ELR (cell line): Measurements from ENCODE around the gene LRBA.

Experiments
- DNase-seq: peaks from one replicate; pipeline ENCODE4 v3.0.0-alpha.2; 2015; ENCODE audit warnings: low read depth

LRBA gene

DNA sequence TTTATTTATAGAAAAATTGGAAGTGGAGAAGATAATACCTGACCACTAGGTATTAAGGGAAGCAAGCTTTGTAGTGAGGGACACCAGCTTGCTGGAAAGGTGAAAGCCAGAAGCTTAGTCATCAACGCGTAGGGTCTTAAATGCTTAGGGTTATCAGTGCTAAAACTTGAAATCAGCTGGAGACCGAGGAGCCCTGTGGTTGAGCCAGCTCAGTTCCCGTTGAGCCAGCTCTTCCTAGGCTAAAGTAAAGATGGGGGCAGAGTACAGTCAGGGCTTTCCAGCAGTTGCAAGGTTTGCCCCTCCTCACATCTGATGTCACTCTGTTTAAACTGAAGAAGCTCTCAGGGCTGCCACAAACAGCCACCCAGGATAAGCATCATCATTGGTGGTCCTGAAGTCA, 696.1 kb downstream of the LRBA start:
- DNase-seq: no peak

DNA sequence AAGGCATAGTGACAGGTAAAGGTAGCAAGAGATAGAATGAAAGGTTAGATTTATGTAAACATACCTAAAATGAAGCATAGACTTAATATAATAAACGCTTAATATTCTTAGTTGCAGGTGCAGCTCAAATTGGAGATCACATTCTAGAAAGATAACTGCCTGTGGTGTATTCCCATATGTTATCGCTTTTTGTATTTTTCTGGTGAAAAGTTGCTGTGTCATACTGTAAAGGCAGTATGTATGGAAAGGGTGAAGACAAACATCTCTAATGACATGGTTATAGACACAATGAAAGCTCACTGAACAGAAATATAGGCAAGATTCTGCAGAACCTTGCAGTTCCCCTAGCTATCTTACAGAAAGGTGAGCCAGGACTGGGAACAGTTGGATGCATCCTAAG, 696.6 kb downstream of the LRBA start:
- no peak for DNase-seq

DNA sequence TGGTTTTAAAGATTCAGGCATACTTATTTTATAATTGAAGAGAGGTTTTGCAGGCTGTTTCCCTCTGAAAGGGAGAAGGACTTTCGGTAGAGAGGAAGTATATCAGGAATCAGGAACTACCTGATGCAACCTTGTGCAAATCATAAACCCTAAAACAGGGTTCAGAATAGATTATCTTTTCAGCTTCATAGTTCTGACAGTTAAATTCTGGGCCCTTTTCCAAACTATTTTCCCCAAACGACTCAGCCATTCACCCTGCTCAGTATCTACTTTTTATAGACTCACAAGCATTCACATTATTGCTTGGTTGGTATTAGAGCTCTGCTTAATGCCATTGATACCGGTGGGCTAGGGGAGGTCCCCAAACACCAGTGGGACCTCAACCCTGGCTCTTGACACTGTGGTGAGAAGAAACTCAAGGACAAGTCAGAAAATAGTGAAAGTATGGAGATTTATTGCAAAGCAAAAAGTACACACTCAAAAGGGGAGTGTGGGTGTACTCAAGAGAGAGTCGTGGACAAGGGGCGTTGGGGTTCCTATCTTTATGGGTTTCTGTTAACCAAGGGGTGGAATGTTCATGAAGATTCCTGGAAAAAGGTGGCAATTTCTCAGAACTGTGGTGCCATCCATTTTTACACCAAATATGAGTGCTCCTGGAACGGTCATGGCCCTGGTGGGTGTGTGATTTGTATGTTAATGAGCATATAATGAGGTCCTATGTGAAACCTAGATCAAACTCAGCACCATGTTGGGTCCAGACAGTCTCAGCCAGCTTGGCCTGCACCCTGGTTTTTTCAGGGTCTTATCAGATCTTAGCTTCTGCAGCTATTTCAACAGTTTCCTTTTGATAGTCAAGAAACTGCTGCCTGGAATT, 698.5 kb downstream of the LRBA start:
- no peak for DNase-seq

DNA sequence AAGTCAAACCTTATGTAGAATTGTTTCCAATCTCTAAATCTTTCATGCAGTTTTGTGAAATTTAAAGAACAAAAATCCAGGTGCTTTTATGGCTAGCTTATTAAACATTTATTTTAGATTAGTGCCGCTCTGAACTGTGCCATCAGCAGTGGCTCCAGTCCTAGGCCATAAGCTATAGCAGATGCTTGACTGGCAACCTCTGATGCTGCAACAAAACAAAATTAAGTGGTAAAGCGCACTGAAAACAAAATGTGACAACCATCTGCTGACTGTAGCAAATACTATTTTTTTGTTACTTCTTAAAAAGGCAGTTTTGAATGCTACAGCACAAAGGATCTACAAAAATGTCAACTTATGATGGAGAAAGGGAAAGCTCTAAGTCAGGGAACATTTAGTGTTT, 699.4 kb downstream of the LRBA start:
- no peak for DNase-seq

DNA sequence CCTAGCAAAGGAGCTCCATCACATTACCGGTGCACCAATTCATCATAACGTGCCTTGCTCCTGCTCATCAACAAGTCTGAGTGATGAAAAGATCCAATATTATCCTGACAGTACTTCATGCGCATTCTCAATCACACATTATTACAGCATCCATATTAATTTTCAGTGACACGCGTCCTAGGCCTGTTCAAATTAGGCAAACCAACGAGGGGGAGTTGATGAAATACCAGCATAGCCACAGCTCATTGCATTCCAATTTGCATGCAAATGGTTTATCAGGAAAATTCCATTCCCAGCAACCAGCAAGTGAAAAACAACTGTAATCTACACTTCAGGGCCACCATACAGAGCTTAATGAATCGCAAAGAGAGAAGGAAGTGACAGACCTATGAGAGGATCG, 699.9 kb downstream of the LRBA start:
- no peak for DNase-seq

DNA sequence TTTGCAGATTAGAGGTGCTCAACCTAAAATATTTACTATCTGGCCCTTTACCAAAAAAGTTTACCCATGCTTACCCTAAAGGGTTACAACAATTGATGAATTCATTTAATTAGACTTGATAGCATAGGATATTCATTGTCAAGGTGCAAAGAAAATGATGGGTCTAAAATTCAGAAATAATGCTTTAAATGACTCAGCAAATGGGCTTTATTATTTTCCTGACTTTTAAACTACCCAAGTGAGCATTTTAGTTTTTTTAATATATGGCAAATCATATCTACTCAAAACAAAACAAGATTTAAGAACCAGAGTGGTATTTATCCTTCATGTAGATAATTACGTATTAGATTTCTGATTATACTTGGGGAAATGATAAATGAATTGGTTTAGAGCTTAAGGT, 701.1 kb downstream of the LRBA start:
- no peak for DNase-seq

DNA sequence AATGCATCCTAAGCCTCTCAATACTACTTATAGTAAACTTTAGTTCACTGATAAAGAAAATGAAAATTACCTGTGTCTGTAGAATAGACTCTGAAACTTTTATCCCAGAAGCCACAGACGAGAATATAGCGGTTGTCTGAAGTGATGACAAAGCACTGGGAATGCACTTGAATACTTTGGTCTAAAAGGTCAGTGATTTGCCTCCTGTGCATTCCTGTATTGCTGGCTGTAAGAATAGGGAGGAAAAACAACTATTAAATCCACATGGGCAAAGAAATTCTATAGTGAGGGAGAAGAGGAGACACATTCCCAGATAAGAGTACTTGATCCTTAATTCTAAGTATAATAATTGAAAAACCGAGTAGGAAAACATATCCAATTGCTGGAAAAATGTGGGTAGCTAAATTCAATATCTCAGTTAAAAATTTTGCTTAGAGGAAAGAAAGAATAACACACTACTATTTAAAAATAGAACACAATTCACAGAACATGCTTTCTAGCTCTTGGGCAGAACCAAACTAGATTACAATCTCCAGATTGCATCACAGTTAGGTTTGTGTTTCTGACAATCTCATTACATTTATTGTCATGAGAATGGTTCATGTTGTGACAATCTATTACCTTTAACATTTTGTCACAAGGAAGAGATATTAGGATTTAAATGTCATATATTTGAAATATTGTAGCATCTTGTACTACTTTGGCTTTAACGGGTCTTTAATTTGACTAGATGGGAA, 704.8 kb downstream of the LRBA start:
- peak; percentile 80 for DNase-seq

DNA sequence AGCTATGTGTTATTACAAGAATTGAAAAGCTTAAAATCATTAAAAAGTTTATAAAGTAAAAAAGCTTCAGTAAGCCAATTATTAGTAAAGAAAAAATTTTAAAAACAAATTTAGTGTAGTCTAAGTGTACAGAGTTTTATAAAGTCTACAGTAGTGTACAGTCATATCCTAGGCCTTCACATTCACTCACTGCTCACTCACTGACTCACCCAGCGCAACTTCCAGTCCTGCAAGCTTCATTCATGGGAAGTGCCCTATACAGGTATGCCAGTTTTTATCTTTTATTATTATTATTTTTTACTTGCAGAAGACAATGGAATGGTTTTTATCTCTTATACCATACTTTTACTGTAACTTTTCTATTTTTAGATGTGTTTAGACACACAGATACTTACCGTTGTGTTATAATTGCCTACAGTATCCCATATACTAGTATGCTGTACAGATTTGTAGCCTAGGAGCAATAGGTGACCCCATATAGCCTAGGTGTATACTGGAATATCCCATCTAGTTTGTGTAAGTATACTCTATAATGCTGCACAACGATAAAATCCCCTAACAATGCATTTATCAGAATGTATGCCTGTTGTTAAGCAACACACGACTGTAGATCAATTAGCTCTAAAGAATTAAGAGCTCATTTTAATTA, 706.1 kb downstream of the LRBA start:
- peak; percentile 82 for DNase-seq

DNA sequence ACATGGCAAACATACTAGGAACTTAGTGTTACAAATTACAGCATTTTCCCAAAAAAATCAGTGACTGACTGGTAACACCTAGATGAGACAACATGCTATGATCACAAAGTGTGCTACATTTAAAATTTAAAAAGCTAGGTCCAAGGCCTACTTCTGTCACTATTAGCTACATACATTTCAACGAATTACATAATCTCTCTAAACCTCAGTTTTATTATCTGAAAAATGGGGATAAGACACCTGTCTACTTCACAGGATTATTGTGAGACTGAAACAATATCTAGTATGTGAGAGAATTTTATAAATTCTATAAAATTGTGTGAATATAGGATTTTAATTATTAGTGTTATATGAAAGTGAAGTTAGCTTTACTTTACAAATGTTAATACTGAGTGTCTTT, 708.4 kb downstream of the LRBA start:
- DNase-seq: no peak

DNA sequence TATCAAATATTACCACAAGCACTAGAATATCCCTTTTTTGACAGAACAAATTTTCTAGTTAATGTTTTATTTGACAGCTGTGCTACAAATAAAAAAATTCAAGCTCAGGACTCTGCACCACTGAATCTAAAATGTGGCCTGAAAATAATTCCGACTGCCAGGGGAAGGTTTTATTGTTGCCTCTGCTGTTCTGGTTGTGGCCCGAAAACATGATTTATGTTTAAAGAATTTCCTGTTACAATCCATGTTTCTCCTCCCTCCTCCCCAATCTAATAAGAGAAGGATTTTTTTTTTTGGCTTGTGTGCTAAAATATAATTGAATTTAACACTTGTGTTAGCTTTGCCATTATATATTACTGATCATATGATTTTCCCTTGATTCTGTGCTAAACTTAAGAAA, 709.1 kb downstream of the LRBA start:
- peak; percentile 79 for DNase-seq

DNA sequence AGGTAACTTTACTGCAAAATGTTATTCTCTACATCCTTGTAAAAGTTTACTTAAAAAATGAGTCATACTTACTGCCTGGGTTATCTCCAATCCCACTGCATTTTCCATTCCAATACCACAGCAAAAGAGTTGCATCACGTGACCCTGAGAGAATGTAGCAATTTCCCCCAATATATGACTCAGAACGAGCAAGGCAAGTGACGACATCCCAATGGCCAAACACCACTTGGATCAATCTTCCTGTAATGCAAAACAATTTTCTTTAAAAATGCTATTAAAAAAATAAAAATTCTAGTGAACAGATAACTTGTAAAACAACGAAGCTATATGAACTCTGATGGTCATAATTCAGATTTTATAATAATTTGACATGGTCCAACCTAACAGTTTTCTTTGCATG, 712.5 kb downstream of the LRBA start:
- DNase-seq: peak; percentile 95

DNA sequence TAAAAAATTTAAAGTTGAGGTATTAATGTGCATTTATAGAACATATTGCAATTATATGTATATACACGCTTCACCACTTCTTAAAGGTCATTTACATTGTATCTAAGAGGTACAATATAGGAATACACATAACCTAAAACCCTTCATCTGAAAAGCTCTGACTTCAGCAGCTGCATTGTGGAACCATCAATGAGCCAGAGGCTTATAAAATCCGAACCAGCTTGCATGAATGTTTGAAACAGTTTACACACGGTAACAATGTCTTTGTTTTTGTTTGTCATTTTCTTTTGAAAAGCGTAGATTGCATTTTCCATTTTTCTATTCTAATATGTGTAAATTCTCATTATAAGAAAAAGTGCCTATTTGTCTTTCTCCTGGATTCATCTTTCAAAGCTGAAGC, 715.3 kb downstream of the LRBA start:
- DNase-seq: no peak

DNA sequence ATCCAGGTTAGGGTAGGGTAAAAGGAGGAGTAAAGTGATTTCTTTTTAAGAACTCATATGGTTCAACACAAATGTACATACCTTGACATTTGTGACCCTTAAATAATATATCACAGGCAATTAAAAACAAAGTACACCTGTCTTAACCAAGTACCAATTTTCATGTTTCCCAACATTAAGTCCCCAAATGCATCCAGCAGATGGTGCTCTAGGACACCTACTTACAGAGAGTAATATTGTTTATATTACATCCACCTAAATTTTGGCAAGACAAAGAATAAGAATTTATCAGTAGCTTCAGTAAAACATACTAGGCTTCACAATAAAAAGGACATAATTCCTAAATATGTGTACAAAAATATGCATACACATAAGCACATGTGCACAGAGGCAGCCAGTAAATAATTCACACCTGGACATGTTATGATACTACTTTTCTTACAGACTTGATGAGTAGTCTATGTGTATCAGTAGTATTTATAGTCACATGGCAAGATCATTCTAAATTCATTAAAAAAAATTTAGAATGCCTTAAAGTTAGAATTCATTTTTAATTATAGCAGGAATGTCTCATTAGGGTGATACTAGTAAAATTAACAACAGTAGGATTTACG, 717.1 kb downstream of the LRBA start:
- peak; percentile 72 for DNase-seq

DNA sequence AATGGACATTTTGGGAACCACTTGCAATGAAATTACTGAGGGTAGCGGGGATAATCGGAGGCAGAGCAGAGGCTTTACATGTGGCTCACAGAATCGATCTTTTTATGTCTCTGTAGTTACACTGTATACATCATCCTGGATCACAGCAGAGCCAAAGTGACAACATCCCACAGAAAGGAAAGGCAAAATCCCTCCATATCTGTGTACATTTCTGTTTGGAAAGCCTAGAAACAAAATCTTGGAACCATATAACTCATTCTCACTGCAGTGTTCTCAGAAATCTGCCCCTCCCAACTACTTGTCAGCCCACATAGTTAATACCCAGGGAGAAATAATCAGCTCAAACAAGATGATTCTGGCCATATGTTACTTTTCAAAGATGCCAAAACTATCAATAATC, 725.2 kb downstream of the LRBA start:
- DNase-seq: no peak

DNA sequence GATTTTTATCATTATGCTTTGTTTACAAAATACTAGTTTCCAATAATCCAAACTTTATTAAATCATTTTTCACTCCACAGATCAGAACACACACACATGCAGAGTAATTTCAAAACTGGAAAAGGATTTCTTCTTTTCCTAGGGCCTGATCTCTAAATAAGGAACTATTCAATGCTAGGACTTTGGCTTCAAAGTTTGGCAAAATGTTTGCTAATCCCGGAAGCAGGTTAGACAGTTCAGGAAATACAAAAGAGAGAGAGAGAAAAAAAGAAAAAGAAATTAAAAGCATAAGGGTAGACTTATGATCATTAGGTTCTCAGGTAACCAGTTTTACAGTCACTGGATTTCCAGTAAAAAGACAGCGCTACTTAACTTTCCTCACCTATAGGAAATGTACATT, 725.9 kb downstream of the LRBA start:
- DNase-seq: no peak

DNA sequence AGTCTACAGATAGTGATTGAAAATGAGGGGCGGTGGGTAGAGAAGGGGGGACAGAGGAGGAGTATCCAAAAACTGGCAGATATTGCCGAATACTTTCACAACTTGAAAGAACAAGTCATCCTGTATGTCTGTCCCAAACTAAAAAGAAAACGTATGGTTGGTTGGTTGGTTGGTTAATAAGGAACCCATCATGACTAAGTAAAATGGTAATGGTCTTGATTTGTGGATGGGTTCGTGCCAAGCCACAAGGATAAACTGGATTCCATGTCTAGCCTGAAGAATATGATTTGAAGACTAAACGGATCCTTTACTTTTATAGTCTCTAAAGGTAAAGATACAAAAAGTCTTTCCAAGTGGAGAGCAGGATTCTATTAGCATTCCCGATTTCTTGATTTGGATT, 728.4 kb downstream of the LRBA start:
- DNase-seq: no peak

DNA sequence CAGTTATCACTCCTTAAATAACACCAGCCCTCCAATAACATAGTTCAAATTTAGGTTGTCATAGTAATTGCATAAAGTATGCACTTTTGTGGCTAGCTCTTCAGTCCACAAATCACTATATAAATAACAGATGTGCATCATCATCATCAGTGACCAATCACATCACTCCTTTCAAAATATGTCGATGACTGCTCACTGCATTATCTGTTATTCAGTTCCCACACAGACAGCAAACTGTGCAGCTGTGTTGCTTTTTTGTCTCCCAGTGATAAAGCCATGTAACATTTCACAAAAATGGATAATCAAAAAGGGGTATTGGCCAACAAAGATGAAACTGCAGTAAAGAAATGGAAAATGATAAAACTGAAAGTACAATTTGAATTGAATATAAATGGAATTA, 731.4 kb downstream of the LRBA start:
- DNase-seq: peak; percentile 78

DNA sequence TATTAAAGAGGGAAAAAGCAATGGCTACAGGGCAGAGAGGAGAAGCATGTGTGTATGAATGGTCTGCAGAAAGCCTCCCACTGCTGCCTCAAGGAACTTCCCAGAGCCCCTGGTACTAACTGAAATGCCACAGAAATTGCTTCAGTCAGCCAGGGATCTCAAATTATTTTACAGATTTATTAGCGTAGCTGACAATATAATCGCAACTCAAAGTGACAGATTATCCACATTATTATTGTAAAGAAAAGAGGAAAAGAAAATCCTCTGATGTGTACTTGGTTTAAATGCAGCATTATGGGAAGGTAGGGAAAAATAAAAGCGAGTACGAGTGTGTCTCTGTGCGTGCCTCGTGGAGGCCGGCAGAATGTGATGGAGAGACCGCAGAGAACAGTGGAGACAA, 734.1 kb downstream of the LRBA start:
- no peak for DNase-seq

DNA sequence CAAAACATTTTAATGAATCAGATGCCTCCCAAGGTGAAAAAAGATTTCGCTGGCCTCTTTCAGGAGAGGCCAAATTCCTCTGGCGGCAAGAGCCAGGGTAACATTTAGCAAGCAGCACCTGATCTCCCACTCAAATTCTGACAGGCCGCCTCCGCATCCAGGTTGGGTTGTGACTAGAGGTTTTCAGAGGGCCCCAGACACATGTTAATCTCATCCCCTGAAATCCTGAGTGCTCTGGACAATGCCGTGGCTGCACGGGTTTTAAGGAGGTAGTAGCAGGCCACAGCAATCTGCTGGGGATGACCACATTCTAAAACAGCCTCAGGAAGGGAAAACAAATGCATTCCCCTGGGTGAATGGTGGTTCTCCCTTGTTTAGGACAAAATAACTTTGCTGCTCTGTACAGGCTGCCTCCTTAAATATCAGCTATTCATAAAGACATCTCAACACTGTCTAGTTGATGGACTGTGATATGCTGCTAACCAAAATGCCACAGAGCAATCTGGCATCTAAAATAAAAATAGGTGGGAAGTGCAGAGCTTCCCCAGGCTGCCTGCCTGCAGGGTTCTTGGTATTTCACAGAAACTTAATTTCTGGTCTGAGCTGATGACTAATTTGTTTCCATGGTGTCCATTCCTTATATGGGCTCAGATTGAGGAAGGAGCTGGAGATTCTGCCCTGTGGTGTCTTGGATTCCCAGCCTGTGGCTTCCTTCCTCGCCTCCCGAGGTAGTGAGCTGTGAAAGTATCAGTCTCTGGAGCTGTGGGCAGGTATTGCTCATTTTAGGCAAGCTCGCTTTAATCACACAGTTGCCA, 734.8 kb downstream of the LRBA start:
- peak; percentile 81 for DNase-seq

DNA sequence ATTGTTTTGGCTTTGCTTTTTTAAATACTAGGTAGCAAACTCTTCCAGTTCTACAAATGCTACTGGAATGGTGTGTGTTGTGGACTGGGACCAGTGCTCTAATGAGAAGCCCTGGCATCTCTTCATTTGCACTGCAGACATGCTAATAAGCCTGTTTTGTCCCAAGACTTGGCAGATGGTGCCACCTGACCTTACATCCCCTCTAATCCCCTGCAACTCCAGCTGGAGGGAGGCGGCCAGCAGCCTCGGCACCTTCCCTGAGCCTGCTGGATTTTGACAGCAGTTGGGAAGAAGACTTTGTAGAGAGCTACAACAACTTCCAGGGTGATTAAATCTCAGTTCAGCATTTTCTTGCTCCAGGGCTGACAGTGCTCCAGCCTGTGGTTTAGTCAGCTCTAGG, 736.9 kb downstream of the LRBA start:
- no peak for DNase-seq

DNA sequence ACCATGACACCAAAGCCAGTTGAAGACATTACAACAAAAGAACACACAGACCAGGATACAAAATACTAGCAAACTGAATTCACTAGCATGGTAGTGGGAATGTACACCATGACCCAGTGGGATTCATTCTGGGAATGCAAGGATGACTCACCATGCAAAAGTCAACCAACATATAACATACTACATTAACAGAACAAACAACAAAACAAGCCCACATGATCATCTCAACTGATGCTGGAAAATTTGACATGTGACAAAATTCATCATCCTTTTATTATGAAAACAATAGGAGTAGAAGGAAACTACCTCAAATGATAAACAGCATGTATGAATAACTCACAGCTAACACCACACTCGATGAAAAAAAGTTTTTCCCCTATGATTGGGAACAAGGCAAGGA, 746.6 kb downstream of the LRBA start:
- DNase-seq: peak; percentile 26

DNA sequence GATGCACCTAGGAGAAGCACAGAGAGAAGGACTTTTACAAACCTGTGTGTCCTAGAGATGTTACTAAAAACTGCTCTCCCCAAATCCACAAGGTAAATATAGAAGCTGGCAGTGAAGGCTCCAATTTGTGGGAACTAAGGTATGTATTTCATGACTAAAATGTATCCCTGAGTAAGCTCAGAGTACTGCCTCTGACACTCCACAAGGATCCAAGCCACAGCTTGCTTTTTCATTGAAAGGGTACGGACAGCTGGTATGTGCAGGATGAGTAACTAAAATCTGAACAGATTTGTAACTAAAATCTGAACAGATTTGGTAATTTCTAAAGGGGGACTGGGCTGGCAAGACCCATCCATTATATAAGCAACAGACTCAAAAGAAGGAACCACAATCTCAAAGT, 749.3 kb downstream of the LRBA start:
- no peak for DNase-seq
